Panc1 (cell line): ENCODE results near the gene PRCD. TPM values are rescaled to one million over a fixed set of nuclear protein-coding genes. Genes with fewer than 3 reads are reported as not detected.

Source experiments
- total RNA-seq: library from RNA; stranded (reverse); gene quantifications from one replicate; pipeline ENCODE4 v1.2.1, GENCODE V29; 2021; ENCODE audit not compliant: unreplicated experiment

PRCD gene
- total RNA-seq, 1 experiment from 2014 or later: 0.54 TPM

Other genes starting within 250 kb of the PRCD start
- gene QRICH2, start 231.8 kb upstream of the PRCD start, total RNA-seq: 0.92 TPM
- 99.6 TPM for gene PRPSAP1, start 186.1 kb upstream of the PRCD start, total RNA-seq
- gene SPHK1, start 155.4 kb upstream of the PRCD start, total RNA-seq: 18.2 TPM
- gene UBE2O, start 86.9 kb upstream of the PRCD start, total RNA-seq: 47.5 TPM
- gene AANAT, start 72.4 kb upstream of the PRCD start, total RNA-seq: not detected
- 67.8 TPM for gene RHBDF2, start 38.6 kb upstream of the PRCD start, total RNA-seq
- gene CYGB, start 2.3 kb upstream of the PRCD start, total RNA-seq: 6.0 TPM
- 23.0 TPM for gene ST6GALNAC2, start 45.8 kb downstream of the PRCD start, total RNA-seq
- gene ST6GALNAC1, start 103.7 kb downstream of the PRCD start, total RNA-seq: 0.15 TPM
- 77.9 TPM for gene MXRA7, start 170.9 kb downstream of the PRCD start, total RNA-seq
- gene JMJD6, start 186.6 kb downstream of the PRCD start, total RNA-seq: 60.0 TPM
- 42.8 TPM for gene METTL23, start 186.8 kb downstream of the PRCD start, total RNA-seq
- 436 TPM for gene SRSF2, start 197.3 kb downstream of the PRCD start, total RNA-seq
- 42.3 TPM for gene MFSD11, start 198.1 kb downstream of the PRCD start, total RNA-seq